Osteoblast (primary cell): ENCODE results near the gene CCDC102B. TPM values are rescaled to one million over a fixed set of nuclear protein-coding genes. Genes with fewer than 3 reads are reported as not detected.
A peak's percentile ranks its signal among the peaks of the same experiment; 100 is the strongest.
"Not testable (repeated sequence)": the region's sequence is repeated elsewhere in the genome, so short reads cannot be mapped to it uniquely, and the experiment has no call there.

Experiments
- DNase-seq: peaks from one replicate; pipeline ENCODE4 v3.0.0; 2011; ENCODE audit warnings: low spot score, mixed read lengths; ENCODE audit not compliant: insufficient read length; ENCODE audit errors: missing footprints
- H2AFZ ChIP-seq: 2 replicates; pipeline ENCODE4 v1.6.0; 2011; ENCODE audit warnings: mild to moderate bottlenecking, low read length
- H3K27ac ChIP-seq: 2 replicates; pipeline ENCODE4 v1.5.1; 2011; ENCODE audit warnings: mild to moderate bottlenecking, low read depth, low read length, moderate library complexity
- H3K27me3 ChIP-seq: 2 replicates; pipeline ENCODE4 v1.6.0; 2012; ENCODE audit warnings: mild to moderate bottlenecking, control low read depth, inconsistent platforms, low read length, moderate library complexity; ENCODE audit not compliant: insufficient read depth
- H3K36me3 ChIP-seq: 2 replicates; pipeline ENCODE4 v1.5.1; 2011; ENCODE audit warnings: mild to moderate bottlenecking, low read length, control low read depth, moderate library complexity; ENCODE audit not compliant: insufficient read depth
- H3K4me1 ChIP-seq: 2 replicates; pipeline ENCODE4 v1.5.1; 2011; ENCODE audit warnings: mild to moderate bottlenecking, low read length, control low read depth, moderate library complexity; ENCODE audit not compliant: insufficient read depth
- H3K4me2 ChIP-seq: 2 replicates; pipeline ENCODE4 v1.6.0; 2011; ENCODE audit warnings: mild to moderate bottlenecking, low read length; ENCODE audit not compliant: insufficient read depth
- H3K4me3 ChIP-seq: fragments of 200-600 bp; sonication (generic); 3 replicates; pipeline ENCODE4 v1.5.1; 2012; ENCODE audit warnings: mild to moderate bottlenecking, low read length, inconsistent platforms; ENCODE audit not compliant: insufficient read depth
- H3K79me2 ChIP-seq: 2 replicates; pipeline ENCODE4 v1.6.0; 2012; ENCODE audit warnings: mild to moderate bottlenecking, low read length, control low read depth, inconsistent platforms; ENCODE audit not compliant: insufficient read depth
- H3K9me3 ChIP-seq: 2 replicates; pipeline ENCODE4 v1.5.1; 2011; ENCODE audit warnings: low read depth, low read length, control low read depth
- H4K20me1 ChIP-seq: 2 replicates; pipeline ENCODE4 v1.6.0; 2012; ENCODE audit warnings: mild to moderate bottlenecking, low read length, control low read depth; ENCODE audit not compliant: insufficient read depth
- CTCF ChIP-seq: IDR thresholded peaks from 2 replicates; pipeline ENCODE4 v1.5.1; 2011; ENCODE audit warnings: mild to moderate bottlenecking, low read depth, low read length, moderate library complexity; ENCODE audit errors: extremely low read depth
- total RNA-seq: library from RNA; depleted of rRNA; stranded (reverse); fragments of >200 nt; gene quantifications from 2 replicates; pipeline ENCODE4 v1.2.3, GENCODE V29; 2012

CCDC102B gene
- total RNA-seq, 1 donor = 9.4 TPM

DNA sequence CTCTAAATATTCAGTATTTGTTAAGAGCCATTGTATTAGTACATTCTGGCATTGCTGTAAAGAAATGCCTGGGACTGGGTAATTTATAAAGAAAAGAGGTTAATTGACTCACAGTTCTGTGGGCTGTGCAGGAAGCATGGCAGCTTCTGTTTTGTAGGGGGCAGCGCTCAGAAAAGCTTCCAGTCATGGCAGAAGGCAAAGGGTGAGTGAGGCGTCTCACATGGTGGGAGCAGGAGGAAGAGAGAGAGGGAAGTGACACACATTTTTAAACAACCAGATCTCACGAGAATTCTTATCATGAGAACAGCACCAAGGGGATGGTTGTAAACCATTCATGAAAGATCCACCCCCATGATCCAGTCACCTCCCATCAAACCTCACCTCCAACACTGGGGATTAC is 13.8 kb upstream of the CCDC102B start:
- no peak overlapping the region for H2AFZ ChIP-seq
- no peaks in the 10 kb centered on the region for H3K36me3 ChIP-seq
- no peaks in the 10 kb centered on the region for H3K27me3 ChIP-seq
- no peaks in the 10 kb centered on the region for H3K9me3 ChIP-seq
- no peak overlapping the region for H3K27ac ChIP-seq
- TF ChIP-seq CTCF = no peak
- H4K20me1 ChIP-seq = no peaks in the 10 kb centered on the region
- no peak overlapping the region for H3K4me2 ChIP-seq
- no peaks in the 10 kb centered on the region for H3K79me2 ChIP-seq
- no peak for DNase-seq
- peaks cover under 1% of the 10 kb centered on the region for H3K4me1 ChIP-seq
- H3K4me3 ChIP-seq = no peak overlapping the region

DNA sequence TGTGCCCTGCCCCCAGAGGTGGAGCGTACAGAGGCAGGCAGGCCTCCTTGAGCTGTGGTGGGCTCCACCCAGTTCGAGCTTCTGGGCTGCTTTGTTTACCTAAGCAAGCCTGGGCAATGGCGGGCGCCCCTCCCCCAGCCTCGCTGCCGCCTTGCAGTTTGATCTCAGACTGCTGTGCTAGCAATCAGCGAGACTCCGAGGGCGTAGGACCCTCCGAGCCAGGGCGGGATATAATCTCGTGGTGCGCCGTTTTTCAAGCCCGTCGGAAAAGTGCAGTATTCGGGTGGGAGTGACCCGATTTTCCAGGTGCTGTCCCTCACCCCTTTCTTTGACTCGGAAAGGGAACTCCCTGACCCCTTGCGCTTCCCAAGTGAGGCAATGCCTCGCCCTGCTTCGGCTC is 7.6 kb upstream of the CCDC102B start:
- H3K4me3 ChIP-seq, H3K4me1 ChIP-seq, H3K36me3 ChIP-seq, H3K4me2 ChIP-seq, DNase-seq, H3K27ac ChIP-seq, H3K9me3 ChIP-seq, H3K79me2 ChIP-seq, H4K20me1 ChIP-seq, H3K27me3 ChIP-seq, H2AFZ ChIP-seq: not testable (repeated sequence)

DNA sequence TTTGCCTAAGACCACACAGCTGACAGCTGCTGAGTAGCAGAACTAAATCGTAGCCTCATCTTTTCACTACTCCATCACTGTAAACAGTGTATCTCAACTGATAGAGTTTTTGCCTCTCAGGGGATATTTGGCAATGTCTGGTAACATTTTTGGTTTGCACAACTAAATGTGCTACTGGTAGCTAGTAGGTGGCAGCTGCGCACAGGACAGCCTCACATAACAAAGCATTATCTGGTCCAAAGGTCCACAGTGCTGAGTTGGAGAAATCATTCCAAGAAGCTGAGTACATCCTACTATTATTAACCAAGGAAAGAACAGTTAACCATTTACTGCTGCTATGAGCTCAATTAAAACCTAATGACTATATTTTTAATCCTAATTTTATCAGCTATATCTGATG is 6.1 kb upstream of the CCDC102B start:
- TF ChIP-seq CTCF = no peak
- DNase-seq = peak; percentile 31
- H3K4me3 ChIP-seq = no peak overlapping the region
- no peak overlapping the region for H2AFZ ChIP-seq
- H3K9me3 ChIP-seq = no peaks in the 10 kb centered on the region
- H3K4me2 ChIP-seq = no peak overlapping the region
- no peaks in the 10 kb centered on the region for H3K27me3 ChIP-seq
- H4K20me1 ChIP-seq = no peaks in the 10 kb centered on the region
- peaks cover 8% of the 10 kb centered on the region for H3K4me1 ChIP-seq
- H3K36me3 ChIP-seq = no peaks in the 10 kb centered on the region
- H3K27ac ChIP-seq = no peak overlapping the region
- H3K79me2 ChIP-seq = no peaks in the 10 kb centered on the region

- Histone ChIP-seq H3K4me1 (peaks cover 25% of the 10 kb centered on the region), H3K9me3 (no peaks in the 10 kb centered on the region), H3K27ac (no peak overlapping the region), H3K27me3 (no peaks in the 10 kb centered on the region), H2AFZ (no peak overlapping the region), H4K20me1 (no peaks in the 10 kb centered on the region), H3K4me3 (no peak overlapping the region), H3K4me2 (no peak overlapping the region), H3K36me3 (no peaks in the 10 kb centered on the region), H3K79me2 (no peaks in the 10 kb centered on the region)
- DNase-seq = no peak
- TF ChIP-seq CTCF = no peak
These were observed 3.9 kb upstream of the CCDC102B start for GRCh38 chr18:68793951-68794350.
